ENCODE data around the gene OTX2.

DNA sequence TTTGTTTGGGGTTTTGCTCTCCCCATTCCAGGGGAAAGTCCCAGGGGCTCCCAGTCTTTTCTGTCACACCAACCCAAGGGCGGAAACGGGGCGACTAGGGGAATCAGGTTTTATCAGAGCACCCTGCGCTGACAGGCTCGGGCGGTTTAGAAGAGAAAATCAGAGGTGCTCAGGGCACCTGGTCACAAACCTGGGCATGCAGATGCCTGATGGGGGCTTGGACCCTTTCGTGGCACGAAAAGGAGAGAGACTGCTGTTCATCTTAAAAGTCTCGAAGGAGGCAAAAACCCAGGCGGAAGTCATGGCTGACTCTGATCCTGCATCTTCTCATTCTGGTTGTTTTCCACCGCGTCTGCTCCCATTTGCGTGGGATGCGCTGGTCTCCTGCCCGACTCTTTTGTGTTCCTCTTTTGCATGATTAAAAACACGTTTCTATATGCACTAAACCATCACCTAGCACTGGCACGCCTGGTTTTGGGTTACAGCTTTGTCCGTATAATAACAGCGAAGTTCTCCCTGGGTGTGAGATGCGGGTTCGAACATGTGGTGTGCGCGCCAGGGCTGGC, 13.2 kb downstream of the OTX2 start:
- no peak for TF ChIP-seq CTCF (IDR thresholded peaks at IDR 0.05; ENCODE audit: low read length)
- no peak for TF ChIP-seq EZH2 (optimal IDR thresholded peaks at IDR 0.05; ENCODE audit: low read depth, low read length)

All from MM.1S (cell line).